GM23248 (cell line): ENCODE measurements around the gene TRAF7. TPM values are rescaled to one million over a fixed set of nuclear protein-coding genes. Genes with fewer than 3 reads are reported as not detected.

Source experiments
- DNase-seq: peaks from one replicate; pipeline ENCODE4 v3.0.0-alpha.2; 2015
- H2AFZ ChIP-seq: fragments of 200-600 bp; sonication (generic); 2 replicates; pipeline ENCODE4 v1.6.1; 2016; ENCODE audit warnings: antibody characterized with exemption
- H3F3A ChIP-seq: fragments of 200-600 bp; sonication (generic); 2 replicates; pipeline ENCODE4 v1.6.1; 2016; ENCODE audit warnings: mild to moderate bottlenecking, antibody characterized with exemption, mixed run types; ENCODE audit not compliant: insufficient read depth
- H3K27ac ChIP-seq: fragments of 200-600 bp; sonication (generic); 2 replicates; pipeline ENCODE4 v1.5.1; 2016; ENCODE audit warnings: mild to moderate bottlenecking
- H3K27me3 ChIP-seq: fragments of 200-600 bp; sonication (generic); replicated peaks from 2 replicates; pipeline ENCODE4 v1.6.1; 2016; ENCODE audit warnings: mild to moderate bottlenecking; ENCODE audit not compliant: insufficient read depth
- H3K36me3 ChIP-seq: fragments of 200-600 bp; sonication (generic); 2 replicates; pipeline ENCODE4 v1.6.1; 2016; ENCODE audit warnings: low read depth, mild to moderate bottlenecking
- H3K4me1 ChIP-seq: fragments of 200-600 bp; sonication (generic); 2 replicates; pipeline ENCODE4 v1.6.1; 2016; ENCODE audit warnings: mild to moderate bottlenecking; ENCODE audit not compliant: insufficient read depth
- H3K4me2 ChIP-seq: fragments of 200-600 bp; sonication (generic); one replicate; pipeline ENCODE4 v1.6.1; 2016; ENCODE audit warnings: mild to moderate bottlenecking; ENCODE audit not compliant: unreplicated experiment
- H3K4me3 ChIP-seq: fragments of 200-600 bp; sonication (generic); 2 replicates; pipeline ENCODE4 v1.5.1; 2016; ENCODE audit warnings: mild to moderate bottlenecking
- H3K79me2 ChIP-seq: fragments of 200-600 bp; sonication (generic); 2 replicates; pipeline ENCODE4 v1.6.1; 2016; ENCODE audit warnings: mild to moderate bottlenecking; ENCODE audit not compliant: insufficient read depth
- H3K9ac ChIP-seq: fragments of 200-600 bp; sonication (generic); 2 replicates; pipeline ENCODE4 v1.6.1; 2016; ENCODE audit warnings: mild to moderate bottlenecking
- H3K9me2 ChIP-seq: fragments of 200-600 bp; sonication (generic); 2 replicates; pipeline ENCODE4 v1.6.1; 2016; ENCODE audit warnings: mixed run types, mild to moderate bottlenecking, moderate library complexity; ENCODE audit not compliant: insufficient read depth
- H3K9me3 ChIP-seq: fragments of 200-600 bp; sonication (generic); one replicate; pipeline ENCODE4 v1.6.1; 2017; ENCODE audit warnings: low read depth
- H4K20me1 ChIP-seq: fragments of 200-600 bp; sonication (generic); 2 replicates; pipeline ENCODE4 v1.6.0; 2016; ENCODE audit not compliant: insufficient read depth
- EZH2 ChIP-seq: fragments of 200-600 bp; sonication (generic); IDR thresholded peaks from 2 replicates; pipeline ENCODE4 v1.6.1; 2018; ENCODE audit warnings: antibody characterized with exemption, mild to moderate bottlenecking; ENCODE audit not compliant: insufficient read depth, poor library complexity, severe bottlenecking
- EZH2phosphoT487 ChIP-seq: fragments of 200-600 bp; sonication (generic); IDR thresholded peaks from 2 replicates; pipeline ENCODE4 v1.6.1; 2018; ENCODE audit warnings: antibody characterized with exemption, moderate library complexity, mild to moderate bottlenecking, low read depth; ENCODE audit not compliant: insufficient read depth
- WGBS, 2 experiments: methylation state at CpG; one replicate each; pipeline ENCODE4 v1.1.6; 2015 to 2017; ENCODE audit warnings: low lambda C conversion rate in 2 of 2, low coverage in 1 of 2; ENCODE audit errors: missing lambda C conversion rate in 2 of 2; 5-methylcytosine and 5-hydroxymethylcytosine counted together
- in situ Hi-C: fragments of 300-500 bp; cut with MboI; formaldehyde crosslinking; loops from 2 replicates; pipeline ENCODE4 v1.15.0; 2020
- polyA plus RNA-seq: library from polyadenylated mRNA; unstranded; fragments of >200 nt; fragmentation: Nextera tagmentation; extraction: Ambion mirVana; gene quantifications from 2 replicates; pipeline ENCODE4 v1.2.1, GENCODE V29; 2016
- total RNA-seq: library from RNA; depleted of rRNA; stranded (reverse); fragments of >200 nt; shearing (Covaris generic); gene quantifications from 2 replicates; pipeline ENCODE4 v1.2.3, GENCODE V29; 2014

The TRAF7 gene
- total and polyA plus RNA-seq, 2 experiments from 2014 or later = 29.3 to 72.7 TPM

GRCh38 chr16:2180461-2180860, 24.9 kb downstream of the TRAF7 start:
- TF ChIP-seq EZH2 (no peak), EZH2phosphoT487 (no peak)
- H3K9me2 ChIP-seq = no peaks in the 10 kb centered on the region
- no peaks in the 10 kb centered on the region for H3K4me1 ChIP-seq
- DNase-seq = no peak
- WGBS, 2 experiments = 96 to 98% methylated on average over 27 to 43 of the region's 43 CpGs
- H3K79me2 ChIP-seq = no peaks in the 10 kb centered on the region
- no peak overlapping the region for H3K9ac ChIP-seq
- H3F3A ChIP-seq = no peaks in the 10 kb centered on the region
- H2AFZ ChIP-seq = no peak overlapping the region
- in situ Hi-C loops = no loop called here
- H3K4me2 ChIP-seq = no peak overlapping the region
- no peaks in the 10 kb centered on the region for H3K9me3 ChIP-seq
- no peaks in the 10 kb centered on the region for H3K27me3 ChIP-seq
- no peak overlapping the region for H3K27ac ChIP-seq
- H3K36me3 ChIP-seq = no peaks in the 10 kb centered on the region; the same call in 1 of the 2 replicates
- H3K4me3 ChIP-seq = no peak overlapping the region
- H4K20me1 ChIP-seq = no peaks in the 10 kb centered on the region

GRCh38 chr16:2180962-2181923, 25.7 kb downstream of the TRAF7 start:
- Histone ChIP-seq H2AFZ (no peak overlapping the region), H3K9me3 (no peaks in the 10 kb centered on the region), H3K9me2 (no peaks in the 10 kb centered on the region), H3K27me3 (no peaks in the 10 kb centered on the region), H3K4me2 (no peak overlapping the region), H3K4me3 (no peak overlapping the region), H3K27ac (no peak overlapping the region), H3K9ac (no peak overlapping the region), H3K79me2 (no peaks in the 10 kb centered on the region), H3F3A (no peaks in the 10 kb centered on the region), H4K20me1 (no peaks in the 10 kb centered on the region), H3K36me3 (no peaks in the 10 kb centered on the region; the same call in 1 of the 2 replicates), H3K4me1 (no peaks in the 10 kb centered on the region)
- TF ChIP-seq EZH2 (no peak), EZH2phosphoT487 (no peak)
- no peak for DNase-seq
- in situ Hi-C loops = no loop called here
- WGBS, 2 experiments = 89 to 93% methylated on average over 23 to 44 of the region's 46 CpGs

GRCh38 chr16:2181952-2182351, 26.4 kb downstream of the TRAF7 start:
- H3K9me3 ChIP-seq = no peaks in the 10 kb centered on the region
- H3K27me3 ChIP-seq = no peaks in the 10 kb centered on the region
- no peak overlapping the region for H3K4me2 ChIP-seq
- 91% methylated on average over 20 of the region's 20 CpGs for WGBS, 2 experiments
- no peak for DNase-seq
- H2AFZ ChIP-seq = no peak overlapping the region
- no peak for TF ChIP-seq EZH2
- TF ChIP-seq EZH2phosphoT487 = no peak
- in situ Hi-C loops = no loop called here
- no peaks in the 10 kb centered on the region for H3K36me3 ChIP-seq
- no peaks in the 10 kb centered on the region for H3K4me1 ChIP-seq
- H3K4me3 ChIP-seq = no peak overlapping the region
- no peaks in the 10 kb centered on the region for H3F3A ChIP-seq
- H4K20me1 ChIP-seq = no peaks in the 10 kb centered on the region
- H3K79me2 ChIP-seq = no peaks in the 10 kb centered on the region
- no peak overlapping the region for H3K9ac ChIP-seq
- H3K9me2 ChIP-seq = no peaks in the 10 kb centered on the region
- H3K27ac ChIP-seq = no peak overlapping the region

- Histone ChIP-seq H3K27me3 (no peaks in the 10 kb centered on the region), H3K4me3 (no peak overlapping the region), H3K36me3 (no peaks in the 10 kb centered on the region), H3K9me2 (no peaks in the 10 kb centered on the region), H3K4me2 (no peak overlapping the region), H2AFZ (no peak overlapping the region), H3K9me3 (no peaks in the 10 kb centered on the region), H3F3A (no peaks in the 10 kb centered on the region), H3K4me1 (no peaks in the 10 kb centered on the region), H3K9ac (no peak overlapping the region), H4K20me1 (no peaks in the 10 kb centered on the region), H3K79me2 (no peaks in the 10 kb centered on the region), H3K27ac (no peak overlapping the region)
- in situ Hi-C loops = no loop called here
- TF ChIP-seq EZH2phosphoT487 = no peak
- TF ChIP-seq EZH2 = no peak
- no peak for DNase-seq
- WGBS, 2 experiments = 90 to 93% methylated on average over 29 to 30 of the region's 30 CpGs
Measured at GRCh38 chr16:2183671-2184070, 28.1 kb downstream of the TRAF7 start.
